ENCODE measurements around the gene ACP3.
"Not testable (repeated sequence)": the region's sequence is repeated elsewhere in the genome, so short reads cannot be mapped to it uniquely, and the experiment has no call there.

The ACP3 gene

DNA sequence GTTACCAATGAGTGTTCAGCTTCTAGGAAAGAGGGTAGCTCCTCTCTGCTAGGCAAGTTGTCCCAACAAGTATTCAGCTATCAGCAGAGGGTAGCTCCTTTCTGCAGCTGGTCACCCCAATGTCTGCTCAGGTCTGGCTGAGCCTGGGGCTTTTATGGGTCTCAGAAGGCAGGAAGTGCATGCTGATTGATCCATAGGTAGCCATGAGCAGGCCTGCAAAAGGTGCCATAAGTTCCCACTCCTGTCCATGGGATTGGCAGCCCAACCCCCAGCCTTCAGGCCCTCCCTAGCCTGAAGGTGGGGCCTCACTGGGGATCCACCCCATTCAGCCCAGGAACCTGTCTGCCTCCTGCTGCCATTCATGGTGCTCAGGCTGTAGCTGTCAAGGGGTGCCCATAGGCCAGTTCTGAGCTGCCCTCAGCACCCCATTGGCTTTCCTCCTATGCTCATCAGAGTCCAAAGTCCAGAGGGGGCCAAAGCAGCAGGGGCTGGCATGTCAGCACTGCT is 65.5 kb downstream of the ACP3 start:
- no peak overlapping the region for H3K9ac ChIP-seq
- no peak overlapping the region for H2AFZ ChIP-seq (ENCODE audit: low read depth)
- H3K4me2 ChIP-seq, result no peak overlapping the region
- TF ChIP-seq, protein P1, sequence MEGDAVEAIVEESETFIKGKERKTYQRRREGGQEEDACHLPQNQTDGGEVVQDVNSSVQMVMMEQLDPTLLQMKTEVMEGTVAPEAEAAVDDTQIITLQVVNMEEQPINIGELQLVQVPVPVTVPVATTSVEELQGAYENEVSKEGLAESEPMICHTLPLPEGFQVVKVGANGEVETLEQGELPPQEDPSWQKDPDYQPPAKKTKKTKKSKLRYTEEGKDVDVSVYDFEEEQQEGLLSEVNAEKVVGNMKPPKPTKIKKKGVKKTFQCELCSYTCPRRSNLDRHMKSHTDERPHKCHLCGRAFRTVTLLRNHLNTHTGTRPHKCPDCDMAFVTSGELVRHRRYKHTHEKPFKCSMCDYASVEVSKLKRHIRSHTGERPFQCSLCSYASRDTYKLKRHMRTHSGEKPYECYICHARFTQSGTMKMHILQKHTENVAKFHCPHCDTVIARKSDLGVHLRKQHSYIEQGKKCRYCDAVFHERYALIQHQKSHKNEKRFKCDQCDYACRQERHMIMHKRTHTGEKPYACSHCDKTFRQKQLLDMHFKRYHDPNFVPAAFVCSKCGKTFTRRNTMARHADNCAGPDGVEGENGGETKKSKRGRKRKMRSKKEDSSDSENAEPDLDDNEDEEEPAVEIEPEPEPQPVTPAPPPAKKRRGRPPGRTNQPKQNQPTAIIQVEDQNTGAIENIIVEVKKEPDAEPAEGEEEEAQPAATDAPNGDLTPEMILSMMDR (conservative IDR thresholded peaks at IDR 0.05; ENCODE audit: low read depth, low read length), result no peak
- H3K27ac ChIP-seq, result no peak overlapping the region
- no peaks in the 10 kb centered on the region for H3K27me3 ChIP-seq (ENCODE audit: insufficient read depth, low read depth)
- peaks cover 14% of the 10 kb centered on the region for H3K4me1 ChIP-seq (ENCODE audit: low read depth, poor library complexity, severe bottlenecking)
- H3K4me3 ChIP-seq (IDR thresholded peaks at IDR 0.05; ENCODE audit: insufficient read depth, low read depth, low read length), result no peak overlapping the region
- no peaks in the 10 kb centered on the region for H3K36me3 ChIP-seq (ENCODE audit: insufficient read depth)
- H4K20me1 ChIP-seq (ENCODE audit: insufficient read depth), result no peaks in the 10 kb centered on the region
- H3K79me2 ChIP-seq (ENCODE audit: insufficient read depth, low read depth), result no peaks in the 10 kb centered on the region

DNA sequence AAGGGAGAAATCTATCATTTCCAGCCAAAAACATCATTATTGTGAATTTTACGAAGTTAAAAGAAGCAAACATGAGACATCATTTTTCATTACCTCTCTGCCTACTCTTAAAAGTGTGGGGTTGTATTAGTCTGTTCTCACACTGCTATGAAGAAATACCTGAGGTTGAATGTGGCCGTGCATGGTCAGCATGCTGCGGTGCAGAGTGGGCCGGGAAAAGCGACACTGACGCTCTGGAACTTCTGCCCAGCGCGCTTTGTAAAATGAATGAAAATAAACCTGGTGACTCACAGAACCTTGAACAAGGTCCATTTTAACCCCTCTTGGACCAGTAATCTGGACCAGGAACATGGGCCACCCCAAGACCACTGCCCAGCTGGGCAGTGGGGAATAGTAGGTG is 69.1 kb downstream of the ACP3 start:
- Histone ChIP-seq H2AFZ (ENCODE audit: low read depth) (no peak overlapping the region), H3K4me1 (ENCODE audit: low read depth, poor library complexity, severe bottlenecking) (peaks cover 6% of the 10 kb centered on the region), H3K27me3 (ENCODE audit: insufficient read depth, low read depth) (no peaks in the 10 kb centered on the region), H3K36me3 (ENCODE audit: insufficient read depth) (no peaks in the 10 kb centered on the region), H4K20me1 (ENCODE audit: insufficient read depth) (no peaks in the 10 kb centered on the region), H3K79me2 (ENCODE audit: insufficient read depth, low read depth) (no peaks in the 10 kb centered on the region), H3K9ac (no peak overlapping the region), H3K27ac (no peak overlapping the region), H3K4me3 (IDR thresholded peaks at IDR 0.05; ENCODE audit: insufficient read depth, low read depth, low read length) (no peak overlapping the region), H3K4me2 (no peak overlapping the region)
- TF ChIP-seq, protein P1 (conservative IDR thresholded peaks at IDR 0.05; ENCODE audit: low read depth, low read length), result no peak

DNA sequence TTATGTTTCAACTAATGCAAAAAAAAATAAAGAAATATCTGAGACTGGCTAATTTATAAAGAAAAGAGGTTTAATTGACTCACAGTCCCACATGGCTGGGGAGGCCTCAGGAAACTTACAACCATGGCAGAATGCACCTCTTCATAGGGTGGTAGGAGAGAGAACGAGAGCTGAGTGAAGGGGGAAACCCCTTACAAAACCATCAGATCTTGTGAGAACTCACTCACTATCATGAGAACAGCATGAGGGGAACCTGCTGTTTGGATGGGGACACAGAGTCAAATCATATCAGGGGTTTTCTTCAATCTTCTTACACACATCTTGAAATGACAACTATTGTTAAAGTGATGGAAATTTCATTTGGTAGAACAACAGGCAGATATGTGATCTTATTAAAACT is 75.5 kb downstream of the ACP3 start:
- not testable (repeated sequence) for H3K27ac ChIP-seq; H4K20me1 ChIP-seq (ENCODE audit: insufficient read depth); H3K4me1 ChIP-seq (ENCODE audit: low read depth, poor library complexity, severe bottlenecking); H3K9ac ChIP-seq; H3K36me3 ChIP-seq (ENCODE audit: insufficient read depth); H2AFZ ChIP-seq (ENCODE audit: low read depth); H3K27me3 ChIP-seq (ENCODE audit: insufficient read depth, low read depth); H3K4me3 ChIP-seq (IDR thresholded peaks at IDR 0.05; ENCODE audit: insufficient read depth, low read depth, low read length); H3K4me2 ChIP-seq; H3K79me2 ChIP-seq (ENCODE audit: insufficient read depth, low read depth)

DNA sequence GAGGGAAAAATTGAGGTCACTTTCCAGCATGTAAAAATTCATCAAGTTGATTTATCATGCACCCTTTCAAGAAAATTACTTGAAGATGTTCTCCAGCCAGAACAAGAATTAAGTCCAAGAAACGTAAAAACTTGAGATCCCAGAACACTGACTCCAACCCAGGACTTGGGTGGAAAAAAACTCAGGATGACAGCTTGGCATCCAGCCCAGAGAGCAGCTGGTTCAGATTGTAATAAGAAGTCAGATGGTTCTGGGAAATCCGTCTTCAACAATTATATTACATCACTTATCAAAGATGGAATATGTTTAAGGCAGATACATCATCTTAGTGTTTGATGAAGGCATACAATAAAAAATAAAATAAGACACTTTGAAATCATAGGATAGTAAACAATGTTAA is 77.1 kb downstream of the ACP3 start:
- no peaks in the 10 kb centered on the region for H3K4me1 ChIP-seq (ENCODE audit: low read depth, poor library complexity, severe bottlenecking)
- no peak overlapping the region for H3K27ac ChIP-seq
- TF ChIP-seq, protein P1 (conservative IDR thresholded peaks at IDR 0.05; ENCODE audit: low read depth, low read length), result no peak
- H3K36me3 ChIP-seq (ENCODE audit: insufficient read depth), result no peaks in the 10 kb centered on the region
- no peaks in the 10 kb centered on the region for H3K27me3 ChIP-seq (ENCODE audit: insufficient read depth, low read depth)
- H4K20me1 ChIP-seq (ENCODE audit: insufficient read depth), result no peaks in the 10 kb centered on the region
- H3K4me2 ChIP-seq, result no peak overlapping the region
- no peak overlapping the region for H3K9ac ChIP-seq
- no peak overlapping the region for H2AFZ ChIP-seq (ENCODE audit: low read depth)
- no peaks in the 10 kb centered on the region for H3K79me2 ChIP-seq (ENCODE audit: insufficient read depth, low read depth)
- no peak overlapping the region for H3K4me3 ChIP-seq (IDR thresholded peaks at IDR 0.05; ENCODE audit: insufficient read depth, low read depth, low read length)

DNA sequence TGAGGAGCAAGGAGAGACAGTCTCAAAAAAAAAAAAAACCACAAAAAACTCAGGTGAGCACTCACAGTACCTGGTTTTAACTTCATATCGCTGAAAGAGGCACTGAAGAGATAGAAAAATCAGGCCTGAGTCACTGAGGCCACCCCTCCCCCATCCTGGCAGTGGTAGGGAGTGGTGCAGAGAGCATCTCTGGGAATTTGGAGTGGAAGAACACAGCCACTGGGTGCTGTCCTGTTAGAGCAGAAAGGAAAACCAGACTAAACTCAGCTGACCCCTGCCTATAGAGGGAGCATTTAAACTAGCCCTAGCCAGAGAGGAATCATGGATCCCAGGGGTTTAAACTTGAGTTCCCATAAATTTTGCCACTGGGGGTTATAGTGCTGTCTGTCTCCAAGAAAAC is 77.9 kb downstream of the ACP3 start:
- H3K4me1 ChIP-seq (ENCODE audit: low read depth, poor library complexity, severe bottlenecking), result no peaks in the 10 kb centered on the region
- H3K36me3 ChIP-seq (ENCODE audit: insufficient read depth), result no peaks in the 10 kb centered on the region
- H3K4me3 ChIP-seq (IDR thresholded peaks at IDR 0.05; ENCODE audit: insufficient read depth, low read depth, low read length), result no peak overlapping the region
- H3K9ac ChIP-seq, result no peak overlapping the region
- no peaks in the 10 kb centered on the region for H3K27me3 ChIP-seq (ENCODE audit: insufficient read depth, low read depth)
- no peak overlapping the region for H3K4me2 ChIP-seq
- no peak overlapping the region for H2AFZ ChIP-seq (ENCODE audit: low read depth)
- H3K27ac ChIP-seq, result no peak overlapping the region
- H3K79me2 ChIP-seq (ENCODE audit: insufficient read depth, low read depth), result no peaks in the 10 kb centered on the region
- no peaks in the 10 kb centered on the region for H4K20me1 ChIP-seq (ENCODE audit: insufficient read depth)
- TF ChIP-seq, protein P1 (conservative IDR thresholded peaks at IDR 0.05; ENCODE audit: low read depth, low read length), result no peak
